ENCODE data around the gene REST.

GRCh38 chr4:56905796-56906195, 1.9 kb upstream of the REST start:
- no peak for TF ChIP-seq ELF4 (IDR thresholded peaks at IDR 0.05)
- TF ChIP-seq HDGF (IDR thresholded peaks at IDR 0.05; ENCODE audit: borderline replicate concordance) = no peak
- TF ChIP-seq SUZ12 (IDR thresholded peaks at IDR 0.05) = no peak
- TF ChIP-seq FOXA1 (IDR thresholded peaks at IDR 0.05) = no peak
- no peak for TF ChIP-seq SP1 (IDR thresholded peaks at IDR 0.05)
- TF ChIP-seq ARNT (IDR thresholded peaks at IDR 0.05) = no peak
- no peak for TF ChIP-seq FOXM1 (IDR thresholded peaks at IDR 0.05; ENCODE audit: borderline replicate concordance)
- no peak for TF ChIP-seq TARDBP (IDR thresholded peaks at IDR 0.05)
- TF ChIP-seq PKNOX1 (IDR thresholded peaks at IDR 0.05) = no peak
